ENCODE data around the gene PDXP. TPM values are rescaled to one million over a fixed set of nuclear protein-coding genes. Genes with fewer than 3 reads are reported as not detected.

PDXP gene
- polyA plus RNA-seq, 1 donor (not counting 4 experiments of a cell fraction or from before 2014, with no cell fraction given): 5.2 TPM

DNA sequence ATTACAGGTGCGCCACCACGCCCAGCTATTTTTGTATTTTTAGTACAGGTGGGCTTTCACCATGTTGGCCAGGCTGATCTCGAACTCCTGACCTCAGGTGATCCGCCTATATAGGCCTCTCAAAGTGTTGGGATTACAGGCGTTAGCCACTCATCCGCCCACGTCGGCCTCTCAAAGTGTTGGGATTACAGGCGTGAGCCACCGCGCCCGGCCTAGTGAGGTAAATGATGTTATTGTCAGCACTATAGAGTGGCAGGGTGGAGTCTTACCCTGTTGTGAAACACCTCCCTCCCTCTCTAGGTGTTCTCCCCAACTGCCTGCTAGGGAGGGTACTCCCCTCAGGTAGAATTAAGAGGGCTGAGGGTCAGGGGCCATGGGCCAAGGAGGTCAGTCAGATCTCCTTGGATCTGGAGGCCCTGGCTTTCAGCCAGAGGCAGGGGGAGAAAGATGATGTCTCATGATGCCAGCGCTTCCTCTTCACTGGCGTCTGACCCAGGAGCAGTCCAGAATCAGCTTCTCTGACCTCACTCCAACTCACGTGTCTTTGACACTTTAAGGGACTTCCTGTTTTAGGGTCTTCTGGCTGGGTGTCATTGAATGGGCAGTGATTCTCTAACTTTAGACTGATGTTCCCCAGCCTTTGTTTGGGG lies 47.9 kb upstream of the PDXP start:
- no peaks in the 10 kb centered on the region for H3K9me3 ChIP-seq (ENCODE audit: control insufficient read depth, low read depth, low read length)
- peaks cover 6 to 12% of the 10 kb centered on the region in 2 experiments for H3K36me3 ChIP-seq (ENCODE audit: control insufficient read depth in 2 of 2, extremely low read depth in 1 of 2, insufficient read depth in 2 of 2, low read length in 2 of 2)
- dilution Hi-C loops (cut with MboI; ENCODE audit: extremely low pct_ligation_motif_present, low sequenced_read_pairs): no loop called here
- H3K4me3 ChIP-seq (ENCODE audit: control insufficient read depth in 2 of 3, extremely low read depth in 1 of 3, insufficient read depth in 2 of 3, low read depth in 1 of 3, low read length in 3 of 3): no peak overlapping the region
- H3K4me1 ChIP-seq (ENCODE audit: control insufficient read depth, extremely low read depth, insufficient read depth, low read length): peaks cover 30% of the 10 kb centered on the region
- no peaks in the 10 kb centered on the region for H3K9me1 ChIP-seq (ENCODE audit: control insufficient read depth, extremely low read depth, insufficient read depth, low read length)
- H4K20me1 ChIP-seq (ENCODE audit: control insufficient read depth, extremely low read depth, insufficient read depth, low read length): no peaks in the 10 kb centered on the region
- no peak for FAIRE-seq
- DNase-seq (ENCODE audit: low read depth, low spot score): no peak
- TF ChIP-seq EZH2 (IDR thresholded peaks at IDR 0.05; ENCODE audit: low read length): no peak
- TF ChIP-seq CTCF (optimal IDR thresholded peaks at IDR 0.05 in 1 of 3, IDR thresholded peaks at IDR 0.05 in 1 of 3, conservative IDR thresholded peaks at IDR 0.05 in 1 of 3; ENCODE audit: extremely low read depth in 1 of 3, insufficient read depth in 2 of 3, low read length in 3 of 3): no peak
- H3K9ac ChIP-seq (ENCODE audit: control insufficient read depth, extremely low read depth, insufficient read depth, low read length): no peak overlapping the region
- H3K27ac ChIP-seq (ENCODE audit: control insufficient read depth, insufficient read depth, low read length): no peak overlapping the region
- H3K27me3 ChIP-seq (ENCODE audit: control insufficient read depth, extremely low read depth, insufficient read depth, low read length): no peaks in the 10 kb centered on the region
- peaks cover 29% of the 10 kb centered on the region for H3K79me2 ChIP-seq (ENCODE audit: control insufficient read depth, insufficient read depth, low read length)
- no peak overlapping the region for H2AFZ ChIP-seq (ENCODE audit: control insufficient read depth, low read length)
- H3K4me2 ChIP-seq (ENCODE audit: control insufficient read depth, extremely low read depth, insufficient read depth, low read depth, low read length): no peak overlapping the region

- dilution Hi-C loops (cut with MboI; ENCODE audit: extremely low pct_ligation_motif_present, low sequenced_read_pairs): no loop called here
- H3K4me3 ChIP-seq (ENCODE audit: control insufficient read depth in 2 of 3, extremely low read depth in 1 of 3, insufficient read depth in 2 of 3, low read depth in 1 of 3, low read length in 3 of 3): no peak overlapping the region
- no peak overlapping the region for H3K9ac ChIP-seq (ENCODE audit: control insufficient read depth, extremely low read depth, insufficient read depth, low read length)
- H3K27ac ChIP-seq (ENCODE audit: control insufficient read depth, insufficient read depth, low read length): no peak overlapping the region
- no peaks in the 10 kb centered on the region for H4K20me1 ChIP-seq (ENCODE audit: control insufficient read depth, extremely low read depth, insufficient read depth, low read length)
- peaks cover 29% of the 10 kb centered on the region for H3K79me2 ChIP-seq (ENCODE audit: control insufficient read depth, insufficient read depth, low read length)
- H2AFZ ChIP-seq (ENCODE audit: control insufficient read depth, low read length): no peak overlapping the region
- H3K9me1 ChIP-seq (ENCODE audit: control insufficient read depth, extremely low read depth, insufficient read depth, low read length): no peaks in the 10 kb centered on the region
- peaks cover 8 to 13% of the 10 kb centered on the region in 2 experiments for H3K36me3 ChIP-seq (ENCODE audit: control insufficient read depth in 2 of 2, extremely low read depth in 1 of 2, insufficient read depth in 2 of 2, low read length in 2 of 2)
- FAIRE-seq (no peak), DNase-seq (ENCODE audit: low read depth, low spot score) (no peak)
- no peak overlapping the region for H3K4me2 ChIP-seq (ENCODE audit: control insufficient read depth, extremely low read depth, insufficient read depth, low read depth, low read length)
- H3K4me1 ChIP-seq (ENCODE audit: control insufficient read depth, extremely low read depth, insufficient read depth, low read length): peaks cover 30% of the 10 kb centered on the region
- TF ChIP-seq CTCF (optimal IDR thresholded peaks at IDR 0.05 in 1 of 3, IDR thresholded peaks at IDR 0.05 in 1 of 3, conservative IDR thresholded peaks at IDR 0.05 in 1 of 3; ENCODE audit: extremely low read depth in 1 of 3, insufficient read depth in 2 of 3, low read length in 3 of 3) (no peak), EZH2 (IDR thresholded peaks at IDR 0.05; ENCODE audit: low read length) (no peak)
- no peaks in the 10 kb centered on the region for H3K27me3 ChIP-seq (ENCODE audit: control insufficient read depth, extremely low read depth, insufficient read depth, low read length)
- H3K9me3 ChIP-seq (ENCODE audit: control insufficient read depth, low read depth, low read length): no peaks in the 10 kb centered on the region
Measured at GRCh38 chr22:37611207-37611606, 47.3 kb upstream of the PDXP start.

Measured in keratinocyte (primary cell).